Loucy (cell line): ENCODE results near the gene CNPY1.

Experiments
- H2AFZ ChIP-seq: fragments of 200-600 bp; sonication (generic); 2 replicates; pipeline ENCODE4 v1.6.0; 2016; ENCODE audit warnings: antibody characterized with exemption, mild to moderate bottlenecking, low read length, moderate library complexity
- H3F3A ChIP-seq: fragments of 200-600 bp; 2 replicates; pipeline ENCODE4 v1.6.0; 2016; ENCODE audit warnings: antibody characterized with exemption, low read depth, mild to moderate bottlenecking
- H3K27me3 ChIP-seq: fragments of 200-600 bp; sonication (generic); 2 replicates; pipeline ENCODE4 v1.6.1; 2014; ENCODE audit warnings: low read length, mild to moderate bottlenecking; ENCODE audit not compliant: insufficient read depth, poor library complexity, severe bottlenecking
- H3K36me3 ChIP-seq: fragments of 200-600 bp; sonication (generic); 2 replicates; pipeline ENCODE4 v1.6.1; 2016; ENCODE audit warnings: low read length; ENCODE audit not compliant: insufficient read depth
- H3K4me1 ChIP-seq: fragments of 200-600 bp; sonication (generic); 2 replicates; pipeline ENCODE4 v1.5.1; 2014; ENCODE audit warnings: low read length, mild to moderate bottlenecking; ENCODE audit not compliant: insufficient read depth, poor library complexity, severe bottlenecking
- H3K4me2 ChIP-seq: fragments of 200-600 bp; sonication (generic); 2 replicates; pipeline ENCODE4 v1.6.0; 2014; ENCODE audit warnings: antibody characterized with exemption, low read length, low read depth, mild to moderate bottlenecking; ENCODE audit not compliant: poor library complexity, severe bottlenecking
- H3K4me3 ChIP-seq: fragments of 200-600 bp; sonication (generic); 2 replicates; pipeline ENCODE4 v1.5.1; 2014; ENCODE audit warnings: low read length, mild to moderate bottlenecking, mixed read lengths; ENCODE audit not compliant: poor library complexity, severe bottlenecking
- H3K79me2 ChIP-seq: fragments of 200-600 bp; sonication (generic); 2 replicates; pipeline ENCODE4 v1.6.1; 2014; ENCODE audit warnings: low read length; ENCODE audit not compliant: insufficient read depth
- H3K9ac ChIP-seq: fragments of 200-600 bp; sonication (generic); 2 replicates; pipeline ENCODE4 v1.6.0; 2014; ENCODE audit warnings: mild to moderate bottlenecking, low read depth, low read length, moderate library complexity; ENCODE audit not compliant: poor library complexity, severe bottlenecking
- H3K9me2 ChIP-seq: fragments of 200-600 bp; sonication (generic); replicated peaks from 2 replicates; pipeline ENCODE4 v1.6.1; 2016; ENCODE audit warnings: low read depth, low read length, mixed read lengths
- H3K9me3 ChIP-seq: fragments of 200-600 bp; sonication (generic); 2 replicates; pipeline ENCODE4 v1.6.1; 2014; ENCODE audit warnings: mild to moderate bottlenecking, antibody characterized with exemption, low read length, low read depth; ENCODE audit not compliant: insufficient read depth
- H4K20me1 ChIP-seq: fragments of 200-600 bp; sonication (generic); 2 replicates; pipeline ENCODE4 v1.6.0; 2014; ENCODE audit warnings: antibody characterized with exemption, low read length, mild to moderate bottlenecking; ENCODE audit not compliant: insufficient read depth, poor library complexity, severe bottlenecking
- EZH2phosphoT487 ChIP-seq: fragments of 200-600 bp; IDR thresholded peaks from 2 replicates; pipeline ENCODE4 v1.6.1; 2018; ENCODE audit warnings: antibody characterized with exemption, mild to moderate bottlenecking, moderate library complexity, borderline replicate concordance
- TF ChIP-seq, protein P1 (sequence below): fragments of 200-600 bp; sonication (generic); conservative IDR thresholded peaks from 2 replicates; pipeline ENCODE4 v1.5.1; 2014; ENCODE audit warnings: mild to moderate bottlenecking, antibody characterized with exemption, low read length

The CNPY1 gene

GRCh38 chr7:155532792-155533119, 13.6 kb downstream of the CNPY1 start:
- TF ChIP-seq, protein P1, sequence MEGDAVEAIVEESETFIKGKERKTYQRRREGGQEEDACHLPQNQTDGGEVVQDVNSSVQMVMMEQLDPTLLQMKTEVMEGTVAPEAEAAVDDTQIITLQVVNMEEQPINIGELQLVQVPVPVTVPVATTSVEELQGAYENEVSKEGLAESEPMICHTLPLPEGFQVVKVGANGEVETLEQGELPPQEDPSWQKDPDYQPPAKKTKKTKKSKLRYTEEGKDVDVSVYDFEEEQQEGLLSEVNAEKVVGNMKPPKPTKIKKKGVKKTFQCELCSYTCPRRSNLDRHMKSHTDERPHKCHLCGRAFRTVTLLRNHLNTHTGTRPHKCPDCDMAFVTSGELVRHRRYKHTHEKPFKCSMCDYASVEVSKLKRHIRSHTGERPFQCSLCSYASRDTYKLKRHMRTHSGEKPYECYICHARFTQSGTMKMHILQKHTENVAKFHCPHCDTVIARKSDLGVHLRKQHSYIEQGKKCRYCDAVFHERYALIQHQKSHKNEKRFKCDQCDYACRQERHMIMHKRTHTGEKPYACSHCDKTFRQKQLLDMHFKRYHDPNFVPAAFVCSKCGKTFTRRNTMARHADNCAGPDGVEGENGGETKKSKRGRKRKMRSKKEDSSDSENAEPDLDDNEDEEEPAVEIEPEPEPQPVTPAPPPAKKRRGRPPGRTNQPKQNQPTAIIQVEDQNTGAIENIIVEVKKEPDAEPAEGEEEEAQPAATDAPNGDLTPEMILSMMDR, result no peak
- TF ChIP-seq EZH2phosphoT487, result no peak
- Histone ChIP-seq H3F3A (no peaks in the 10 kb centered on the region), H3K36me3 (no peaks in the 10 kb centered on the region), H3K79me2 (no peaks in the 10 kb centered on the region), H3K4me2 (no peak overlapping the region), H3K4me3 (no peak overlapping the region), H3K4me1 (no peaks in the 10 kb centered on the region), H3K9me2 (no peaks in the 10 kb centered on the region), H3K27me3 (no peaks in the 10 kb centered on the region), H2AFZ (no peak overlapping the region), H4K20me1 (no peaks in the 10 kb centered on the region), H3K9me3 (no peaks in the 10 kb centered on the region), H3K9ac (no peak overlapping the region)

DNA sequence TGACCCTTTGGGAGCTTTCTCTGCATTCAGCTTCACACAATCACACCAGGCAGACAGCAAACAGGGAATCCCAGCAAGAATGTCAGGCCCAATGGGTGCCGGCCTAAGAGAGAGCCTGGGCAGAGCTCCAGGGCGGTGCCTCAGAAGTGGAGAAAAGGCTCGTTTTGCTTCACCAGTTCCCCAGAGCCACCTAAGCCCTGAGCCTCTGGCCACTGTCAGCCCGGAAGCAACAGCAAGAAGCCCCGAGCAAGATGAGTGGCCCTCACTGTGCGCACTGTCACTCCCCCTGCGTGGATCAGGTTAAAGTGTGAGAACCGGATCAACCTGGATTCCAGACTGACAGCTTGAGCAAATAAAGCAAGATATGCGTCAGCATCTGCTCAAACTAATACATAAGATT, 14.7 kb downstream of the CNPY1 start:
- TF ChIP-seq, protein P1, result no peak
- TF ChIP-seq EZH2phosphoT487, result no peak
- Histone ChIP-seq H3K4me2 (no peak overlapping the region), H3K9me3 (no peaks in the 10 kb centered on the region), H2AFZ (no peak overlapping the region), H4K20me1 (no peaks in the 10 kb centered on the region), H3K9ac (no peak overlapping the region), H3K4me3 (no peak overlapping the region), H3K9me2 (no peaks in the 10 kb centered on the region), H3F3A (no peaks in the 10 kb centered on the region), H3K27me3 (no peaks in the 10 kb centered on the region), H3K4me1 (no peaks in the 10 kb centered on the region), H3K36me3 (no peaks in the 10 kb centered on the region), H3K79me2 (no peaks in the 10 kb centered on the region)

DNA sequence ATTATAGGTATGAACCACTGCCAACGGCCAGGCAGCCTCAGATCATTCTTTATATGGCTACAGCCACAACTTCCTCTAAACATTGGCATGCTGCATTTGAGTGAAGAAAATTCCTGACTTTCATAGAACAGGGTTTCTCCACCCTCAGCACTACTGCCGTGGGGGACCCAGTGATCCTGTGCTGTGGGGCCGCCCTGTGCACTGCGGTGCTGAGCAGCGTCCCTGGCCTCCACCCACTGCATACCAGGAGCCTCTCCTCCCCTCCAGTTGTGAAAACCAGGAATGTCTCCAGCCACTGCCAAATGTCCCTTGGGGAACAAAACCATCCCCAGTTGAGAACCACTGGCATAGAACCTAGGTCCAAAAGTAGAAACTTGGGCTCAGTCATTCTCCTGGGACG, 15.8 kb downstream of the CNPY1 start:
- H3F3A ChIP-seq, result no peaks in the 10 kb centered on the region
- H3K79me2 ChIP-seq, result no peaks in the 10 kb centered on the region
- H3K27me3 ChIP-seq, result no peaks in the 10 kb centered on the region
- H3K4me2 ChIP-seq, result no peak overlapping the region
- no peaks in the 10 kb centered on the region for H3K4me1 ChIP-seq
- H3K9me3 ChIP-seq, result no peaks in the 10 kb centered on the region
- H3K9me2 ChIP-seq, result no peaks in the 10 kb centered on the region
- H3K9ac ChIP-seq, result no peak overlapping the region
- H3K4me3 ChIP-seq, result no peak overlapping the region
- H2AFZ ChIP-seq, result no peak overlapping the region
- H3K36me3 ChIP-seq, result no peaks in the 10 kb centered on the region
- TF ChIP-seq, protein P1, result no peak
- TF ChIP-seq EZH2phosphoT487, result no peak
- H4K20me1 ChIP-seq, result no peaks in the 10 kb centered on the region
